ENCODE measurements around the gene ARF6.
A peak's percentile ranks its signal among the peaks of the same experiment; 100 is the strongest.

GRCh38 chr14:49879646-49880204 is 13.2 kb upstream of the ARF6 start:
- TF ChIP-seq, protein P1, sequence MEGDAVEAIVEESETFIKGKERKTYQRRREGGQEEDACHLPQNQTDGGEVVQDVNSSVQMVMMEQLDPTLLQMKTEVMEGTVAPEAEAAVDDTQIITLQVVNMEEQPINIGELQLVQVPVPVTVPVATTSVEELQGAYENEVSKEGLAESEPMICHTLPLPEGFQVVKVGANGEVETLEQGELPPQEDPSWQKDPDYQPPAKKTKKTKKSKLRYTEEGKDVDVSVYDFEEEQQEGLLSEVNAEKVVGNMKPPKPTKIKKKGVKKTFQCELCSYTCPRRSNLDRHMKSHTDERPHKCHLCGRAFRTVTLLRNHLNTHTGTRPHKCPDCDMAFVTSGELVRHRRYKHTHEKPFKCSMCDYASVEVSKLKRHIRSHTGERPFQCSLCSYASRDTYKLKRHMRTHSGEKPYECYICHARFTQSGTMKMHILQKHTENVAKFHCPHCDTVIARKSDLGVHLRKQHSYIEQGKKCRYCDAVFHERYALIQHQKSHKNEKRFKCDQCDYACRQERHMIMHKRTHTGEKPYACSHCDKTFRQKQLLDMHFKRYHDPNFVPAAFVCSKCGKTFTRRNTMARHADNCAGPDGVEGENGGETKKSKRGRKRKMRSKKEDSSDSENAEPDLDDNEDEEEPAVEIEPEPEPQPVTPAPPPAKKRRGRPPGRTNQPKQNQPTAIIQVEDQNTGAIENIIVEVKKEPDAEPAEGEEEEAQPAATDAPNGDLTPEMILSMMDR (optimal IDR thresholded peaks at IDR 0.05 in 1 of 3, IDR thresholded peaks at IDR 0.05 in 1 of 3, conservative IDR thresholded peaks at IDR 0.05 in 1 of 3; ENCODE audit: extremely low read depth in 1 of 3, insufficient read depth in 2 of 3, low read length in 3 of 3) = peak; percentile 73 to 87 (median 77)
- TF ChIP-seq EZH2 (IDR thresholded peaks at IDR 0.05; ENCODE audit: low read length) = no peak

Data from keratinocyte (primary cell).